WTC11 (cell line): ENCODE data around the gene CAMKMT. TPM values are rescaled to one million over a fixed set of nuclear protein-coding genes. Genes with fewer than 3 reads are reported as not detected.

ENCODE experiments used
- ATAC-seq: fragments of 200-7000 bp; cut with Tn5 transposase; 2 replicates; pipeline ENCODE4 v1.10.0; 2021; ENCODE audit warnings: mild to moderate bottlenecking, moderate library complexity
- CTCF ChIA-PET: fragments of 300-600 bp; sonication (Branson Sonifier 250); formaldehyde crosslinking; loops from one replicate; lab custom pipeline; 2021; ENCODE audit warnings: antibody characterized with exemption; lab: Charles Lee
- POLR2A ChIA-PET: fragments of 350-600 bp; sonication (Branson Sonifier 250); formaldehyde crosslinking; loops from one replicate; lab custom pipeline; 2021; ENCODE audit warnings: antibody characterized with exemption; lab: Charles Lee
- DNase-seq: peaks from one replicate; pipeline ENCODE4 v3.0.0; 2021; ENCODE audit warnings: low spot score
- H3K27ac Mint-ChIP-seq: 2 replicates; pipeline ENCODE4 v1.8.0; 2021; ENCODE audit warnings: mixed read lengths
- H3K27me3 Mint-ChIP-seq: 2 replicates; pipeline ENCODE4 v1.8.0; 2021; ENCODE audit warnings: low read depth, mild to moderate bottlenecking, moderate library complexity, mixed read lengths
- H3K36me3 Mint-ChIP-seq: 2 replicates; pipeline ENCODE4 v1.8.0; 2021; ENCODE audit warnings: mixed read lengths
- H3K4me1 Mint-ChIP-seq: 2 replicates; pipeline ENCODE4 v1.8.0; 2022; ENCODE audit warnings: mixed read lengths
- H3K4me3 Mint-ChIP-seq: 2 replicates; pipeline ENCODE4 v1.8.0; 2021; ENCODE audit warnings: mild to moderate bottlenecking, moderate library complexity, mixed read lengths
- H3K9me3 Mint-ChIP-seq: 2 replicates; pipeline ENCODE4 v1.8.0; 2021; ENCODE audit warnings: mixed read lengths
- ATF1 ChIP-seq: sonication (generic); formaldehyde crosslinking; IDR thresholded peaks from 2 replicates; pipeline ENCODE4 v1.8.1; 2023; ENCODE audit warnings: mild to moderate bottlenecking, moderate library complexity, missing genetic modification reagents
- FOXP1 ChIP-seq: sonication (generic); formaldehyde crosslinking; IDR thresholded peaks from 2 replicates; pipeline ENCODE4 v1.8.0; 2022; ENCODE audit warnings: missing genetic modification reagents, mild to moderate bottlenecking, moderate library complexity, borderline replicate concordance
- JAZF1 ChIP-seq: fragments of 250-450 bp; sonication (Bioruptor Pico); IDR thresholded peaks from 2 replicates; pipeline ENCODE4 v1.9.0; 2021; ENCODE audit warnings: moderate library complexity, mild to moderate bottlenecking, inconsistent platforms
- OVOL2 ChIP-seq: fragments of 250-450 bp; sonication (Bioruptor Pico); IDR thresholded peaks from 2 replicates; pipeline ENCODE4 v1.9.0; 2021; ENCODE audit warnings: mild to moderate bottlenecking, borderline replicate concordance
- SMAD3 ChIP-seq: sonication (generic); formaldehyde crosslinking; IDR thresholded peaks from 2 replicates; pipeline ENCODE4 v1.8.0; 2022; ENCODE audit warnings: missing genetic modification reagents, mild to moderate bottlenecking, borderline replicate concordance
- SOX15 ChIP-seq: fragments of 250-450 bp; sonication (Bioruptor Pico); IDR thresholded peaks from 2 replicates; pipeline ENCODE4 v1.9.0; 2021; ENCODE audit warnings: mild to moderate bottlenecking
- TCF7 ChIP-seq: sonication (generic); formaldehyde crosslinking; IDR thresholded peaks from 2 replicates; pipeline ENCODE4 v1.8.0; 2022; ENCODE audit warnings: mild to moderate bottlenecking, low read depth, missing genetic modification reagents, moderate library complexity
- ZNF138 ChIP-seq: sonication (generic); formaldehyde crosslinking; conservative IDR thresholded peaks from 2 replicates; pipeline ENCODE4 v1.8.1; 2022; ENCODE audit warnings: mild to moderate bottlenecking, moderate library complexity, missing genetic modification reagents
- total RNA-seq: library from RNA; stranded (reverse); gene quantifications from 3 replicates; pipeline ENCODE4 v1.2.3, GENCODE V29; 2021
- TF ChIP-seq, protein P1 (sequence below): sonication (generic); formaldehyde crosslinking; IDR thresholded peaks from 2 replicates; pipeline ENCODE4 v1.8.0; 2022; ENCODE audit warnings: mild to moderate bottlenecking, missing genetic modification reagents
- TF ChIP-seq, protein P2 (sequence below): sonication (generic); formaldehyde crosslinking; IDR thresholded peaks from 2 replicates; pipeline ENCODE4 v1.8.0; 2022; ENCODE audit warnings: mild to moderate bottlenecking, missing genetic modification reagents
- TF ChIP-seq, protein P3 (sequence below): sonication (generic); formaldehyde crosslinking; IDR thresholded peaks from 2 replicates; pipeline ENCODE4 v1.8.0; 2023; ENCODE audit warnings: mild to moderate bottlenecking, missing genetic modification reagents
- TF ChIP-seq, protein P4 (sequence below): sonication (generic); formaldehyde crosslinking; IDR thresholded peaks from 2 replicates; pipeline ENCODE4 v1.8.1; 2023; ENCODE audit warnings: mild to moderate bottlenecking, missing genetic modification reagents
- TF ChIP-seq, protein P5 (sequence below): sonication (generic); formaldehyde crosslinking; IDR thresholded peaks from 2 replicates; pipeline ENCODE4 v1.8.1; 2023; ENCODE audit warnings: mild to moderate bottlenecking, missing genetic modification reagents, moderate library complexity
- TF ChIP-seq, protein P6 (sequence below): fragments of 250-450 bp; sonication (Bioruptor Pico); IDR thresholded peaks from 2 replicates; pipeline ENCODE4 v1.9.0; 2021; ENCODE audit warnings: mild to moderate bottlenecking, borderline replicate concordance
- TF ChIP-seq, protein P7 (sequence below): fragments of 200-600 bp; IDR thresholded peaks from 2 replicates; pipeline ENCODE4 v1.8.0; 2022; ENCODE audit warnings: antibody characterized with exemption

The CAMKMT gene
- total RNA-seq, 1 experiment from 2014 or later = 20.6 TPM

DNA sequence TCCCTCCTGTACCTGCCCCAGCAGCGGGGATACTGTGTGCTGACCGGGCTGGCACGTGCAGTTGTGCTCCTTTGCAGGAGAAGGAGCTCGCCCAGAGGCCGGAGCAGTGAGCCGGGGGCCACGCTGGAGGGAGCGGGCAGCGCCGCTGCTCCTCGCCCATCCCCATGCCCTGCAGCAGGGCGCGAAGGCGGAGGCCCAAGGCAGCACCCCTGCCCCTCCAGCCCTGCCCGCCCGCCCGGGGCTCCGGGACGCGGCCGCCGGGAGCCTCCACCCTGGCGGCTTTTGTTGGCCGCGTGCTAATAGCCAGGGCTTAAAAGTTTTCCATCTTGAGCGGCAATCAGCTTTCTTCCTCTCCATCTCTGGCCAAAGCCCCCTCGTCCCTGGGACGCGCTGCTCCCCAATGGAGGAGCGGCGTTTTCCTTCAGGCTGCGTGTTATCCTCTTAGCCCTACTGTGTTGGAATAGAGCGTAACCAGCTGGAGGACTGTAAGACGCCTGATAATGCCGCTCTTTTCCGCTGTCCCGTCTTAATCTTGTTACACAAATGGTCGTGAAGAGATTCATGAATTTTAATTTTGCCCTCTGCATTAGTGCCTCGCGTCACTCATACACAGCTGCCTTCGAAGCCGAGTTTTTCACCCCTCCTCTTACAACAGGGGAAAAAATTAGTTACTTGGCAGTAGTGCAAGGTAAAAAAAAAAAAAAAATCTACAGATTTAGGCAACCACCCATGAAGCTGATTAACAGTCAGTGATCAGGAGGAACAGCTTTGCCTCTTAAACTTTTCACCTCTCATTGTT is 406.9 kb downstream of the CAMKMT start (continued):
- no peak for TF ChIP-seq OVOL2 (CRISPR knock-in tag)
- TF ChIP-seq, protein P1, sequence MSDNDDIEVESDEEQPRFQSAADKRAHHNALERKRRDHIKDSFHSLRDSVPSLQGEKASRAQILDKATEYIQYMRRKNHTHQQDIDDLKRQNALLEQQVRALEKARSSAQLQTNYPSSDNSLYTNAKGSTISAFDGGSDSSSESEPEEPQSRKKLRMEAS (CRISPR knock-in tag) = peak; percentile 34; the same call in 1 of the 2 replicates
- TF ChIP-seq, protein P2, sequence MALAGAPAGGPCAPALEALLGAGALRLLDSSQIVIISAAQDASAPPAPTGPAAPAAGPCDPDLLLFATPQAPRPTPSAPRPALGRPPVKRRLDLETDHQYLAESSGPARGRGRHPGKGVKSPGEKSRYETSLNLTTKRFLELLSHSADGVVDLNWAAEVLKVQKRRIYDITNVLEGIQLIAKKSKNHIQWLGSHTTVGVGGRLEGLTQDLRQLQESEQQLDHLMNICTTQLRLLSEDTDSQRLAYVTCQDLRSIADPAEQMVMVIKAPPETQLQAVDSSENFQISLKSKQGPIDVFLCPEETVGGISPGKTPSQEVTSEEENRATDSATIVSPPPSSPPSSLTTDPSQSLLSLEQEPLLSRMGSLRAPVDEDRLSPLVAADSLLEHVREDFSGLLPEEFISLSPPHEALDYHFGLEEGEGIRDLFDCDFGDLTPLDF (CRISPR knock-in tag) = no peak

DNA sequence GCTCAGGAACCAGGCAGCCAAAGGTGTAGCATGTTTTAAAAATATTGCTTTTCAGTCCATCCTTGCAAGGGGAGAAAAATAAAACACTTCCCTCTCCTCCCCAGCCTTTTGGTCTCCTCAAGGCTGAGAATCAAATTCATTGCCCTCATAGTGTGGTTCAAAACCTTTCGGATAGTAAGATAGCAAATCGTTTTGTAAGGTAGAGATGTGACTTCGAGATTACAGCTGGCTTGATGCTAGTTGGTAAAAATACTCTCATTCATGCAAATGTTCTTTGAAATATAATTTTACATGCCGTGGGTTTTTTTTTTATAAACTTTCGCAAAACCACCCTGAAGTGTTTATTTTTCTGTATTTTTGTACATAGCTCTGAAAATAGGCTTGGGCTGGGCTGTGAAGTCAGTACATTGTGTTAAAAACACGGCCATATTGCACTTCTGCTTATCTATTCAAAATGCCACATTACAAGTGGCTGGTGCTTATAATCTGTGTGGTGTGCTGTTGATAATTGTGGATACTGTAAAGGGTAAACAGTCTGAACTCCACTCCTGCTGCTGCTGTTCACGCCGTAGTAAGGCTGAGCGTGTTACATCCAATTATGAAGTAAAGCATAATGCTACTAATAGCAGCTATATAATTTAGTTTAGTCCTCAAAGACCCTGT is 407.7 kb downstream of the CAMKMT start:
- no peaks in the 10 kb centered on the region for H3K9me3 Mint-ChIP-seq
- POLR2A ChIA-PET = interaction anchor here (0.7 to 1.1 kb wide), 2 partner anchors 32 to 168 kb away, joined by 3 to 4 read pairs; no protein-coding TSS in a partner anchor
- no peak for DNase-seq
- H3K27me3 Mint-ChIP-seq = peaks cover 28% of the 10 kb centered on the region
- no peak overlapping the region for H3K27ac Mint-ChIP-seq
- peaks cover 61% of the 10 kb centered on the region for H3K4me1 Mint-ChIP-seq
- TF ChIP-seq ZNF138 (CRISPR knock-in tag) (no peak), SOX15 (no peak), ATF1 (CRISPR knock-in tag) (no peak), JAZF1 (CRISPR knock-in tag) (no peak), FOXP1 (no peak)
- TF ChIP-seq, protein P3, sequence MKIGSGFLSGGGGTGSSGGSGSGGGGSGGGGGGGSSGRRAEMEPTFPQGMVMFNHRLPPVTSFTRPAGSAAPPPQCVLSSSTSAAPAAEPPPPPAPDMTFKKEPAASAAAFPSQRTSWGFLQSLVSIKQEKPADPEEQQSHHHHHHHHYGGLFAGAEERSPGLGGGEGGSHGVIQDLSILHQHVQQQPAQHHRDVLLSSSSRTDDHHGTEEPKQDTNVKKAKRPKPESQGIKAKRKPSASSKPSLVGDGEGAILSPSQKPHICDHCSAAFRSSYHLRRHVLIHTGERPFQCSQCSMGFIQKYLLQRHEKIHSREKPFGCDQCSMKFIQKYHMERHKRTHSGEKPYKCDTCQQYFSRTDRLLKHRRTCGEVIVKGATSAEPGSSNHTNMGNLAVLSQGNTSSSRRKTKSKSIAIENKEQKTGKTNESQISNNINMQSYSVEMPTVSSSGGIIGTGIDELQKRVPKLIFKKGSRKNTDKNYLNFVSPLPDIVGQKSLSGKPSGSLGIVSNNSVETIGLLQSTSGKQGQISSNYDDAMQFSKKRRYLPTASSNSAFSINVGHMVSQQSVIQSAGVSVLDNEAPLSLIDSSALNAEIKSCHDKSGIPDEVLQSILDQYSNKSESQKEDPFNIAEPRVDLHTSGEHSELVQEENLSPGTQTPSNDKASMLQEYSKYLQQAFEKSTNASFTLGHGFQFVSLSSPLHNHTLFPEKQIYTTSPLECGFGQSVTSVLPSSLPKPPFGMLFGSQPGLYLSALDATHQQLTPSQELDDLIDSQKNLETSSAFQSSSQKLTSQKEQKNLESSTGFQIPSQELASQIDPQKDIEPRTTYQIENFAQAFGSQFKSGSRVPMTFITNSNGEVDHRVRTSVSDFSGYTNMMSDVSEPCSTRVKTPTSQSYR (CRISPR knock-in tag) = no peak
- TF ChIP-seq, protein P4, sequence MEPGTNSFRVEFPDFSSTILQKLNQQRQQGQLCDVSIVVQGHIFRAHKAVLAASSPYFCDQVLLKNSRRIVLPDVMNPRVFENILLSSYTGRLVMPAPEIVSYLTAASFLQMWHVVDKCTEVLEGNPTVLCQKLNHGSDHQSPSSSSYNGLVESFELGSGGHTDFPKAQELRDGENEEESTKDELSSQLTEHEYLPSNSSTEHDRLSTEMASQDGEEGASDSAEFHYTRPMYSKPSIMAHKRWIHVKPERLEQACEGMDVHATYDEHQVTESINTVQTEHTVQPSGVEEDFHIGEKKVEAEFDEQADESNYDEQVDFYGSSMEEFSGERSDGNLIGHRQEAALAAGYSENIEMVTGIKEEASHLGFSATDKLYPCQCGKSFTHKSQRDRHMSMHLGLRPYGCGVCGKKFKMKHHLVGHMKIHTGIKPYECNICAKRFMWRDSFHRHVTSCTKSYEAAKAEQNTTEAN = no peak
- TF ChIP-seq, protein P5, sequence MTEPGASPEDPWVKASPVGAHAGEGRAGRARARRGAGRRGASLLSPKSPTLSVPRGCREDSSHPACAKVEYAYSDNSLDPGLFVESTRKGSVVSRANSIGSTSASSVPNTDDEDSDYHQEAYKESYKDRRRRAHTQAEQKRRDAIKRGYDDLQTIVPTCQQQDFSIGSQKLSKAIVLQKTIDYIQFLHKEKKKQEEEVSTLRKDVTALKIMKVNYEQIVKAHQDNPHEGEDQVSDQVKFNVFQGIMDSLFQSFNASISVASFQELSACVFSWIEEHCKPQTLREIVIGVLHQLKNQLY (CRISPR knock-in tag) = no peak
- H3K36me3 Mint-ChIP-seq = no peaks in the 10 kb centered on the region
- ATAC-seq = no peak
- CTCF ChIA-PET = interaction anchor here (0.6 to 3.2 kb wide), 26 partner anchors 10 to 306 kb away, joined by 3 to 18 read pairs (median 5); partner anchors contain the start of gene SIX2
- peak overlapping the region; percentile 70 for H3K4me3 Mint-ChIP-seq

DNA sequence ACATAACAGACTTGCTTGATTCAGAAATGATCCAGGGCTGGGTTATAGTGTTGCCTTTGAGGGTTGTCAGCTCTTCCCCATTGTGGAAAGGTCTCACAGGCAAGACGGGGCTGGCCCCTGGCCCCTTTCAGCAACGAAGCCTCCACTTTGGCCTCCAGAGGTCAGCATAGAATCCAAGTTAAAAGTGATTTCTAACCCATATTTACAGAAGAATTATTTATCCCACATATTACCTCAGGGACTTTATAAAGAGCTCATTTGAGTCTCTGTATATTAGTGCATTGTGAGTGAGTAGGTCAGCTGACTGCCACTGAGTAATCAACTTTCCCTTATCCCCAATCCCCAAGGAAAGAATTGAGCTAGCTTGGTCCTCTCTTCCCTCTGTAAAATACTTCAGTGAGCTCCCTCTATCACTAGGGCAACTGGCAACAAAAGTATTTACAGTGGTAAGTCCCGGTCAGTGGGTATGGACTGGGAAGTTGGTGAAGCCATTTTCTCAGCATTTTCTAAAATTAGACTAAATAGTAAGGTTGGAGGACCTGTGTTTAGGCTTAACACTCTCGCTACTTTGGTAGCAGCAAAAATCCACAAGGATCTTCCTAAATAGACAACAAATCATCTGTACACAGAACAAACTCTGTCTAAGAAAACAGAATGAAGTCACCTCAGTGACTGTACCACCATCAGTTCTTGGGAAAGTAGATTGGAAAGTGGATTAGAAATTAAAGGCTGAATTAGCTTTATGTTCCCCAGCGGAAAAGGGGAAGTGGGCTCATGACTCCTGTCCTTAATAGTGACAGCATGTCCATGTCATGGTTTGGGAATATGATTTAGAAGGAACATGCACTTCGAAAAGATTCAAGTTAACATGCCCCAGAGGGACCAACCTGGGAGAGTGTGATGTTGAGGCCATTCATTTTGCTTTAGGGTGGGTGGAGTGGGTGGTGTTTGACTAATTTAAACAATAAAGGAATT is 408.8 kb downstream of the CAMKMT start:
- ChIA-PET POLR2A (interaction anchor here (0.7 kb wide), 1 partner anchor 31 kb away, joined by 3 read pairs; no protein-coding TSS in a partner anchor), CTCF (interaction anchor here (0.5 to 3.2 kb wide), 29 partner anchors 9 to 455 kb away, joined by 3 to 18 read pairs (median 5); partner anchors contain the start of gene SIX2)
- peaks cover 71% of the 10 kb centered on the region for H3K4me1 Mint-ChIP-seq
- no peaks in the 10 kb centered on the region for H3K9me3 Mint-ChIP-seq
- H3K4me3 Mint-ChIP-seq = no peak overlapping the region
- ATAC-seq (peak; percentile 33; the same call in 1 of the 2 replicates), DNase-seq (peak; percentile 38)
- no peak overlapping the region; the same call in 1 of the 2 replicates for H3K27ac Mint-ChIP-seq
- H3K36me3 Mint-ChIP-seq = no peaks in the 10 kb centered on the region
- H3K27me3 Mint-ChIP-seq = peaks cover 28% of the 10 kb centered on the region
- TF ChIP-seq, protein P6, sequence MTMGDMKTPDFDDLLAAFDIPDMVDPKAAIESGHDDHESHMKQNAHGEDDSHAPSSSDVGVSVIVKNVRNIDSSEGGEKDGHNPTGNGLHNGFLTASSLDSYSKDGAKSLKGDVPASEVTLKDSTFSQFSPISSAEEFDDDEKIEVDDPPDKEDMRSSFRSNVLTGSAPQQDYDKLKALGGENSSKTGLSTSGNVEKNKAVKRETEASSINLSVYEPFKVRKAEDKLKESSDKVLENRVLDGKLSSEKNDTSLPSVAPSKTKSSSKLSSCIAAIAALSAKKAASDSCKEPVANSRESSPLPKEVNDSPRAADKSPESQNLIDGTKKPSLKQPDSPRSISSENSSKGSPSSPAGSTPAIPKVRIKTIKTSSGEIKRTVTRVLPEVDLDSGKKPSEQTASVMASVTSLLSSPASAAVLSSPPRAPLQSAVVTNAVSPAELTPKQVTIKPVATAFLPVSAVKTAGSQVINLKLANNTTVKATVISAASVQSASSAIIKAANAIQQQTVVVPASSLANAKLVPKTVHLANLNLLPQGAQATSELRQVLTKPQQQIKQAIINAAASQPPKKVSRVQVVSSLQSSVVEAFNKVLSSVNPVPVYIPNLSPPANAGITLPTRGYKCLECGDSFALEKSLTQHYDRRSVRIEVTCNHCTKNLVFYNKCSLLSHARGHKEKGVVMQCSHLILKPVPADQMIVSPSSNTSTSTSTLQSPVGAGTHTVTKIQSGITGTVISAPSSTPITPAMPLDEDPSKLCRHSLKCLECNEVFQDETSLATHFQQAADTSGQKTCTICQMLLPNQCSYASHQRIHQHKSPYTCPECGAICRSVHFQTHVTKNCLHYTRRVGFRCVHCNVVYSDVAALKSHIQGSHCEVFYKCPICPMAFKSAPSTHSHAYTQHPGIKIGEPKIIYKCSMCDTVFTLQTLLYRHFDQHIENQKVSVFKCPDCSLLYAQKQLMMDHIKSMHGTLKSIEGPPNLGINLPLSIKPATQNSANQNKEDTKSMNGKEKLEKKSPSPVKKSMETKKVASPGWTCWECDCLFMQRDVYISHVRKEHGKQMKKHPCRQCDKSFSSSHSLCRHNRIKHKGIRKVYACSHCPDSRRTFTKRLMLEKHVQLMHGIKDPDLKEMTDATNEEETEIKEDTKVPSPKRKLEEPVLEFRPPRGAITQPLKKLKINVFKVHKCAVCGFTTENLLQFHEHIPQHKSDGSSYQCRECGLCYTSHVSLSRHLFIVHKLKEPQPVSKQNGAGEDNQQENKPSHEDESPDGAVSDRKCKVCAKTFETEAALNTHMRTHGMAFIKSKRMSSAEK = no peak
- TF ChIP-seq SMAD3 (CRISPR knock-in tag) (no peak), TCF7 (CRISPR knock-in tag) (no peak)
- TF ChIP-seq, protein P7, sequence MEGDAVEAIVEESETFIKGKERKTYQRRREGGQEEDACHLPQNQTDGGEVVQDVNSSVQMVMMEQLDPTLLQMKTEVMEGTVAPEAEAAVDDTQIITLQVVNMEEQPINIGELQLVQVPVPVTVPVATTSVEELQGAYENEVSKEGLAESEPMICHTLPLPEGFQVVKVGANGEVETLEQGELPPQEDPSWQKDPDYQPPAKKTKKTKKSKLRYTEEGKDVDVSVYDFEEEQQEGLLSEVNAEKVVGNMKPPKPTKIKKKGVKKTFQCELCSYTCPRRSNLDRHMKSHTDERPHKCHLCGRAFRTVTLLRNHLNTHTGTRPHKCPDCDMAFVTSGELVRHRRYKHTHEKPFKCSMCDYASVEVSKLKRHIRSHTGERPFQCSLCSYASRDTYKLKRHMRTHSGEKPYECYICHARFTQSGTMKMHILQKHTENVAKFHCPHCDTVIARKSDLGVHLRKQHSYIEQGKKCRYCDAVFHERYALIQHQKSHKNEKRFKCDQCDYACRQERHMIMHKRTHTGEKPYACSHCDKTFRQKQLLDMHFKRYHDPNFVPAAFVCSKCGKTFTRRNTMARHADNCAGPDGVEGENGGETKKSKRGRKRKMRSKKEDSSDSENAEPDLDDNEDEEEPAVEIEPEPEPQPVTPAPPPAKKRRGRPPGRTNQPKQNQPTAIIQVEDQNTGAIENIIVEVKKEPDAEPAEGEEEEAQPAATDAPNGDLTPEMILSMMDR = no peak
